A549 (cell line): ENCODE results near the gene TOPORS.
A peak's percentile ranks its signal among the peaks of the same experiment; 100 is the strongest.

Source experiments
- POLR2A ChIP-seq: IDR thresholded peaks from 2 replicates; pipeline ENCODE4 v1.6.1; 2012; ENCODE audit warnings: mild to moderate bottlenecking, low read length
- RFX5 ChIP-seq: fragments of 450-650 bp; IDR thresholded peaks from 2 replicates; pipeline ENCODE4 v1.7.1; 2014; ENCODE audit warnings: antibody characterized with exemption, mild to moderate bottlenecking, moderate library complexity
- SREBF2 ChIP-seq: fragments of 450-650 bp; IDR thresholded peaks from 2 replicates; pipeline ENCODE4 v1.6.1; 2014; ENCODE audit warnings: mild to moderate bottlenecking, moderate library complexity
- TF ChIP-seq, protein P1 (sequence below): fragments of >200 bp; sonication (Bioruptor Twin); formaldehyde crosslinking; IDR thresholded peaks from 3 replicates; pipeline ENCODE4 v1.5.1; 2016
- TF ChIP-seq, protein P2 (sequence below): fragments of 200-600 bp; sonication (generic); IDR thresholded peaks from 2 replicates; pipeline ENCODE4 v1.6.1; 2016; ENCODE audit warnings: antibody characterized with exemption, mild to moderate bottlenecking, moderate library complexity
- TF ChIP-seq, protein P3 (sequence below): IDR thresholded peaks from 2 replicates; pipeline ENCODE4 v1.6.1; 2012

DNA sequence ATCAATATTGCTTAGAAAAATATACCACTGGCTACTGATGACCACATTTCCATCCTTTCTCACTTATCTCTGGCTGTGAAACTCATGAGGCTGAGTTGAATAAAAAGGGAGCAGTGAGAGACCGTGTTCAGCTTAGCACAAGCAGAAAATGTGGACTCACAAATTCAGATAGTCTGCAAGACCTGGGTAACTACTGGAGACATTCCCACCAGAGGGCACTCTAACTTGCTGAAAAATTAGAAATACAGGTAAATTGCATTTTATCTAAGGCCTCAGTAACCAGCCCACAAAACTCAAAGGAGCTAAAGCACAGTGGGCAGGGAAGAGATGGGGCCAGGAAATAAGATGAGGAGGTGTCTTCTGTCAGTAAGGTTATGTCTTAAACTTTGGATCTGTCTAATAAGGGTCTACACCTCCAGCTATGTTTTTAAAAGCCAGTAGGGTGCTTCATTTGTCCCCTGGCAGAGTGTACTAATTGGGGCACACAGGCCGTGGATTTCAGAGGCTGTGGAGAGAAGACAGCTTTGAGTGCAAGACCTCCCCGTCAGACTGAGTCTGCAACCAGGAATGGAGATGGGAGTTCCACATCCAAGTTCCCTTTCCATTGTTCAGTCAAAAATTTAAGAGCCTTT is 29.2 kb upstream of the TOPORS start:
- no peak for TF ChIP-seq POLR2A
- TF ChIP-seq, protein P1, sequence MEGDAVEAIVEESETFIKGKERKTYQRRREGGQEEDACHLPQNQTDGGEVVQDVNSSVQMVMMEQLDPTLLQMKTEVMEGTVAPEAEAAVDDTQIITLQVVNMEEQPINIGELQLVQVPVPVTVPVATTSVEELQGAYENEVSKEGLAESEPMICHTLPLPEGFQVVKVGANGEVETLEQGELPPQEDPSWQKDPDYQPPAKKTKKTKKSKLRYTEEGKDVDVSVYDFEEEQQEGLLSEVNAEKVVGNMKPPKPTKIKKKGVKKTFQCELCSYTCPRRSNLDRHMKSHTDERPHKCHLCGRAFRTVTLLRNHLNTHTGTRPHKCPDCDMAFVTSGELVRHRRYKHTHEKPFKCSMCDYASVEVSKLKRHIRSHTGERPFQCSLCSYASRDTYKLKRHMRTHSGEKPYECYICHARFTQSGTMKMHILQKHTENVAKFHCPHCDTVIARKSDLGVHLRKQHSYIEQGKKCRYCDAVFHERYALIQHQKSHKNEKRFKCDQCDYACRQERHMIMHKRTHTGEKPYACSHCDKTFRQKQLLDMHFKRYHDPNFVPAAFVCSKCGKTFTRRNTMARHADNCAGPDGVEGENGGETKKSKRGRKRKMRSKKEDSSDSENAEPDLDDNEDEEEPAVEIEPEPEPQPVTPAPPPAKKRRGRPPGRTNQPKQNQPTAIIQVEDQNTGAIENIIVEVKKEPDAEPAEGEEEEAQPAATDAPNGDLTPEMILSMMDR: peak; percentile 81
- TF ChIP-seq, protein P2, sequence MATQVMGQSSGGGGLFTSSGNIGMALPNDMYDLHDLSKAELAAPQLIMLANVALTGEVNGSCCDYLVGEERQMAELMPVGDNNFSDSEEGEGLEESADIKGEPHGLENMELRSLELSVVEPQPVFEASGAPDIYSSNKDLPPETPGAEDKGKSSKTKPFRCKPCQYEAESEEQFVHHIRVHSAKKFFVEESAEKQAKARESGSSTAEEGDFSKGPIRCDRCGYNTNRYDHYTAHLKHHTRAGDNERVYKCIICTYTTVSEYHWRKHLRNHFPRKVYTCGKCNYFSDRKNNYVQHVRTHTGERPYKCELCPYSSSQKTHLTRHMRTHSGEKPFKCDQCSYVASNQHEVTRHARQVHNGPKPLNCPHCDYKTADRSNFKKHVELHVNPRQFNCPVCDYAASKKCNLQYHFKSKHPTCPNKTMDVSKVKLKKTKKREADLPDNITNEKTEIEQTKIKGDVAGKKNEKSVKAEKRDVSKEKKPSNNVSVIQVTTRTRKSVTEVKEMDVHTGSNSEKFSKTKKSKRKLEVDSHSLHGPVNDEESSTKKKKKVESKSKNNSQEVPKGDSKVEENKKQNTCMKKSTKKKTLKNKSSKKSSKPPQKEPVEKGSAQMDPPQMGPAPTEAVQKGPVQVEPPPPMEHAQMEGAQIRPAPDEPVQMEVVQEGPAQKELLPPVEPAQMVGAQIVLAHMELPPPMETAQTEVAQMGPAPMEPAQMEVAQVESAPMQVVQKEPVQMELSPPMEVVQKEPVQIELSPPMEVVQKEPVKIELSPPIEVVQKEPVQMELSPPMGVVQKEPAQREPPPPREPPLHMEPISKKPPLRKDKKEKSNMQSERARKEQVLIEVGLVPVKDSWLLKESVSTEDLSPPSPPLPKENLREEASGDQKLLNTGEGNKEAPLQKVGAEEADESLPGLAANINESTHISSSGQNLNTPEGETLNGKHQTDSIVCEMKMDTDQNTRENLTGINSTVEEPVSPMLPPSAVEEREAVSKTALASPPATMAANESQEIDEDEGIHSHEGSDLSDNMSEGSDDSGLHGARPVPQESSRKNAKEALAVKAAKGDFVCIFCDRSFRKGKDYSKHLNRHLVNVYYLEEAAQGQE: no peak
- TF ChIP-seq RFX5: no peak
- TF ChIP-seq, protein P3, sequence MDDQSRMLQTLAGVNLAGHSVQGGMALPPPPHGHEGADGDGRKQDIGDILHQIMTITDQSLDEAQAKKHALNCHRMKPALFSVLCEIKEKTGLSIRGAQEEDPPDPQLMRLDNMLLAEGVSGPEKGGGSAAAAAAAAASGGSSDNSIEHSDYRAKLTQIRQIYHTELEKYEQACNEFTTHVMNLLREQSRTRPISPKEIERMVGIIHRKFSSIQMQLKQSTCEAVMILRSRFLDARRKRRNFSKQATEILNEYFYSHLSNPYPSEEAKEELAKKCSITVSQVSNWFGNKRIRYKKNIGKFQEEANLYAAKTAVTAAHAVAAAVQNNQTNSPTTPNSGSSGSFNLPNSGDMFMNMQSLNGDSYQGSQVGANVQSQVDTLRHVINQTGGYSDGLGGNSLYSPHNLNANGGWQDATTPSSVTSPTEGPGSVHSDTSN: no peak
- no peak for TF ChIP-seq SREBF2
